Measurements from ENCODE around the gene HPCAL1. TPM values are rescaled to one million over a fixed set of nuclear protein-coding genes. Genes with fewer than 3 reads are reported as not detected.

HPCAL1 gene
- total RNA-seq, 1 donor from 2014 or later, result 9.0 TPM

DNA sequence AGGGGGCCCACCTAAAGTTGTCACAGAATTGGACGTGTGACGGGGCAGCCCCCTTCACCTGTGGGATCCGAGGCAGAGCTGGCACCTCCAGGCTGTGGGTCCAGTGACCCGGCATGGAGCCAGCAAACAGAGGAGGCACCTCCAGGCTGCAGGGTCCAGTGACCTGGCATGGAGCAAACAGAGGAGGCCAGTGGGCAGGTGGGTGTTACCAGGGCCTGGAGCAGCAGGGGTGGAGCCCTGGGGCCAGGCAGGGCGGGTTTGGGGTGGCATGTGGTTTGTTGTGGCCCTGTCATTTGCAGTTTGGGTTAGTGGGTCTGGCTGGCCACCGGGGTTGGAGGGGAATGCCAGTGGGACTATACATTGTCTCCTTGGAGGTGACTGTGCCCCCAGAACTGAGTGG lies 68.2 kb downstream of the HPCAL1 start:
- Histone ChIP-seq H3K36me3 (ENCODE audit: control insufficient read depth, insufficient read depth, low read length) (no peaks in the 10 kb centered on the region), H3K27me3 (ENCODE audit: control insufficient read depth, insufficient read depth, low read length) (no peaks in the 10 kb centered on the region), H3K4me3 (ENCODE audit: low read depth, low read length) (no peak overlapping the region)
- TF ChIP-seq CTCF (IDR thresholded peaks at IDR 0.05; ENCODE audit: insufficient read depth, low read length, severe bottlenecking), result no peak
- no peak for DNase-seq (ENCODE audit: low read depth)
- FAIRE-seq, result no peak

DNA sequence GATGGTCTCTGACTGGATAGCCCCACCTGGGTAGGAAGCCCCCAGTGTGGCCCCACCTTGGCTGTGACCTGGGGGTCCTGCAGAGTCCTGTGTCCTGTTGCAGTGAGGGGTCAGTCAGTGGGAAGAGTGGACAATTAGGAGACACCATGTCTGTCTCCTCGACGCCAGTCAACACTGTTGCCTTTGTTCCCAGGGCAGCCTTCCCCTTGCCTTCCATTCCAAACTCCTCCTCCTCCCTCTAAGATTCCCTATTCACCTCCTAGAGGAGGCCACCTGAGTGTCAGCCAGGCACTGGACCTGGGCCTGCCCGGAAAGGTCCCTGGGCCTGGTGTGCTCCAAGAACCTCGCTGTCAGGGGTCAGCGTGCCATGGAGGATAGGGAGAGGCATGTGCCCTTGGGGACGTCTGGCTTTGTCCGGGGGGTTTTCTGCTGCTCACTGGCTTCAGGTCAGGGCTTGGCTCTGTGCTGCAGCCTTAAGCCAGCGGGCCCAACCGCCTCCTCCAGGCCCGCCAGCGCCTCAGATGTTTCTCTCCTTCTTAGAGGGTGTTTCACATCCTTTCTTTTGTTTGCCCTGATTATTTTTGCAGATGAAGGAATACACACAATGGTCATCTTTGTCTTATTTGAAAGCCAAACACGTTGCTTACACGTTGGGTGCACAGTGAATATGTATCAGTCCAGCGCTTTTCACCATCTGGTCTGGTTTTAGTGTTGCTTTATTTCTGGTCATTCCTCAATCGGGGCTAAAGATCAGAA lies 68.9 kb downstream of the HPCAL1 start:
- no peak overlapping the region for H3K4me3 ChIP-seq (ENCODE audit: low read depth, low read length)
- DNase-seq (ENCODE audit: low read depth) (no peak), FAIRE-seq (no peak)
- no peaks in the 10 kb centered on the region for H3K36me3 ChIP-seq (ENCODE audit: control insufficient read depth, insufficient read depth, low read length)
- TF ChIP-seq CTCF (IDR thresholded peaks at IDR 0.05; ENCODE audit: insufficient read depth, low read length, severe bottlenecking), result no peak
- H3K27me3 ChIP-seq (ENCODE audit: control insufficient read depth, insufficient read depth, low read length), result no peaks in the 10 kb centered on the region

GRCh38 chr2:10372203-10372861 lies 69.6 kb downstream of the HPCAL1 start:
- Histone ChIP-seq H3K36me3 (ENCODE audit: control insufficient read depth, insufficient read depth, low read length) (no peaks in the 10 kb centered on the region), H3K27me3 (ENCODE audit: control insufficient read depth, insufficient read depth, low read length) (no peaks in the 10 kb centered on the region), H3K4me3 (ENCODE audit: low read depth, low read length) (no peak overlapping the region)
- DNase-seq (ENCODE audit: low read depth) (no peak), FAIRE-seq (no peak)
- TF ChIP-seq CTCF (IDR thresholded peaks at IDR 0.05; ENCODE audit: insufficient read depth, low read length, severe bottlenecking), result no peak

- H3K4me3 ChIP-seq (ENCODE audit: low read depth, low read length), result no peak overlapping the region
- no peak for TF ChIP-seq CTCF (IDR thresholded peaks at IDR 0.05; ENCODE audit: insufficient read depth, low read length, severe bottlenecking)
- H3K36me3 ChIP-seq (ENCODE audit: control insufficient read depth, insufficient read depth, low read length), result no peaks in the 10 kb centered on the region
- no peaks in the 10 kb centered on the region for H3K27me3 ChIP-seq (ENCODE audit: control insufficient read depth, insufficient read depth, low read length)
- no peak for DNase-seq (ENCODE audit: low read depth)
- FAIRE-seq, result no peak
These were observed 70.1 kb downstream of the HPCAL1 start for GRCh38 chr2:10372862-10373240.

DNA sequence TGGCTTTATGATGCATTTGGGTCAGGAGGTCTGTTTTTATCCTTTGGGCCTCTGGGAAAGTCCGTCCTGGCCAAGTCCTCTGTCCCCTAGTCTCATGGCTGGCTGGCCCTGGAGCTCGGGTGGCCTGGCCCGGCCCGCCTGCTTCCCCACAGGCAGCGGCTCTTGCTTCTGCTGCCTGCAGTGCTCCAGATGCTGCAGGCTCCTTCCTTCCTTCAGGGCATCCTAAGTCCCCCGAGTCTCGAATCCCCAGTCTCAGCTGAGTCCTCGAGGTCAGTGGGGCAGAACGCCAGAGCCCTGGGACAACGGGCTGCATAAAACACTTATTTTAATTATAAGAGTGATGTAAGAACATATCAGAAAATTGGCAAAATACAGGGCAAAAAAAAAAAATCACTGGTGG lies 71.2 kb downstream of the HPCAL1 start:
- FAIRE-seq, result no peak
- Histone ChIP-seq H3K4me3 (ENCODE audit: low read depth, low read length) (no peak overlapping the region), H3K36me3 (ENCODE audit: control insufficient read depth, insufficient read depth, low read length) (no peaks in the 10 kb centered on the region), H3K27me3 (ENCODE audit: control insufficient read depth, insufficient read depth, low read length) (no peaks in the 10 kb centered on the region)
- DNase-seq (ENCODE audit: low read depth), result no peak
- no peak for TF ChIP-seq CTCF (IDR thresholded peaks at IDR 0.05; ENCODE audit: insufficient read depth, low read length, severe bottlenecking)

Data from bronchial epithelial cell (primary cell).